Skeletal muscle satellite cell (primary cell): Measurements from ENCODE around the gene DCAF11.
A peak's percentile ranks its signal among the peaks of the same experiment; 100 is the strongest.
"Not testable (repeated sequence)": the region's sequence is repeated elsewhere in the genome, so short reads cannot be mapped to it uniquely, and the experiment has no call there.

Experiments
- H3K27me3 ChIP-seq: 2 replicates; pipeline ENCODE4 v1.7.0; 2013; ENCODE audit warnings: low read length; ENCODE audit not compliant: control insufficient read depth, insufficient read depth
- H3K36me3 ChIP-seq: 2 replicates; pipeline ENCODE4 v1.7.0; 2013; ENCODE audit warnings: mild to moderate bottlenecking, control low read depth, low read length; ENCODE audit not compliant: insufficient read depth
- H3K4me1 ChIP-seq: 2 replicates; pipeline ENCODE4 v1.7.0; 2013; ENCODE audit warnings: low read length; ENCODE audit not compliant: control insufficient read depth, insufficient read depth
- H3K4me2 ChIP-seq: 2 replicates; pipeline ENCODE4 v1.7.0; 2013; ENCODE audit warnings: mild to moderate bottlenecking, low read length
- H3K4me3 ChIP-seq: 2 replicates; pipeline ENCODE4 v1.7.0; 2013; ENCODE audit warnings: low read length
- H3K9ac ChIP-seq: 2 replicates; pipeline ENCODE4 v1.7.0; 2013; ENCODE audit warnings: mild to moderate bottlenecking, low read depth, low read length, moderate library complexity
- H3K9me3 ChIP-seq: replicated peaks from 2 replicates; pipeline ENCODE4 v1.7.0; 2013; ENCODE audit warnings: mild to moderate bottlenecking, control low read depth, low read length

Gene DCAF11

DNA sequence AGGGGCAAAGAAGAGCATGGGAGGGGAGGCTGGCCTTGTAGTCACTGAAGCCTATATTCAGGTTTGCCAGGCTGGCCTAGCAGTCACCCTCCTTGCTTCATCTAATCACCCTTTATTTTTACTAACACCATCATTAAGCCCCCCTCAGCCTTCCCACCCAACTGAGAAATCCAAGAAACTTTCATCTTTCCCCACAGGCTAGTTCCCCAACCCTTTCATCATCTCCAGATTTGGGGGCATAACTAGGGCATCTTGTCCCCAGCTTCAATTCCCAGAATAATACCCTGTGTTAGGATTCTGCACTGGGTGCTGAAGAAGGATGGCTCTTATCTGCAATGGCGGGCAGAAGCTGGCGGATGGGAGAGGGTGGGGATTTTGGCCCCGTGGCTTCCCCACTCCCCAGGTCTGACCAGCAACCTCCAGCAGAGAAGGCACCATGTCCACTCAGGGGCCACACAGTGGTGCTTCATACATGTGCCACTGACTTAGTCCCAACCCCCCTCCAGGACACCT, 13.5 kb upstream of the DCAF11 start:
- Histone ChIP-seq H3K4me3 (no peak overlapping the region), H3K4me1 (no peaks in the 10 kb centered on the region), H3K27me3 (no peaks in the 10 kb centered on the region), H3K36me3 (peaks cover 9% of the 10 kb centered on the region), H3K4me2 (no peak overlapping the region), H3K9me3 (no peaks in the 10 kb centered on the region), H3K9ac (no peak overlapping the region)

DNA sequence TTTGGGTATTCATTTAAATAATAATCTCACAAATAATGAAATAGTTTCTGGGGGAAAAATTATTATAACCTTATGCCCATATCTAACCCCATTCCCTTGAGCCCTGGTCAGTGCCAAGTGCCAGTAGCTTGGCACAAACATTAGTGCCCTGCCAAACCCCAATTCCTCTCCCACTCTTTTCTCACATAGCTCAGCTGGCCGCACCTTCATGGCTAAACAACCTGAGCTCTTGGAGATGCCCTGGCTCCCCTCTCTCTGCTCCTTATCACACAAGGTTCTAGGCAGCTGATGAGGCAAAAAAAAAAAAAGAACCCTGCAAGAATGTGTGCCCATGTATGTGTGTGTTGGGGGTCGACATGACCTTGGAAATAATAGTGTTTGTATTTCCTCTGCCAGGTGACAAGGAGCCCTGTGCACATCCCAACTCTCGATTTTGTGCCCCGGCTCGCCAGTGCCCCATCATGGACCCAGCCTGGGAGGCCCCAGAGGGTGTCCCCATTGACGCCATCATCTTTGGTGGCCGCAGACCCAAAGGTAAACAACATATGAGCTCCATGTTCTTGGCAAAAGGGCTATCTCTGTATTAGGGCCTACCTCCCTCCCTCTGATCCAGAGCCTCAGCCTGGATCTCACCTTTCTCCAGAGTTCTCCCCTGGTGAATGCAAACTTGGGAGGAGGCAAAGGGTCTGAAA, 12.1 kb upstream of the DCAF11 start:
- H3K36me3 ChIP-seq = peaks cover 9% of the 10 kb centered on the region
- peaks cover 4% of the 10 kb centered on the region for H3K4me1 ChIP-seq
- no peak overlapping the region for H3K4me3 ChIP-seq

GRCh38 chr14:24103451-24103850, 11.1 kb upstream of the DCAF11 start:
- Histone ChIP-seq H3K4me1 (peaks cover 4% of the 10 kb centered on the region), H3K9me3 (no peaks in the 10 kb centered on the region), H3K27me3 (no peaks in the 10 kb centered on the region), H3K36me3 (peaks cover 9% of the 10 kb centered on the region), H3K4me3 (no peak overlapping the region), H3K4me2 (no peak overlapping the region), H3K9ac (no peak overlapping the region)

More for the DNA sequence above, 12.1 kb upstream of the DCAF11 start:
- H3K27me3 ChIP-seq = no peaks in the 10 kb centered on the region
- no peak overlapping the region for H3K4me2 ChIP-seq
- no peak overlapping the region for H3K9ac ChIP-seq
- H3K9me3 ChIP-seq = no peaks in the 10 kb centered on the region

DNA sequence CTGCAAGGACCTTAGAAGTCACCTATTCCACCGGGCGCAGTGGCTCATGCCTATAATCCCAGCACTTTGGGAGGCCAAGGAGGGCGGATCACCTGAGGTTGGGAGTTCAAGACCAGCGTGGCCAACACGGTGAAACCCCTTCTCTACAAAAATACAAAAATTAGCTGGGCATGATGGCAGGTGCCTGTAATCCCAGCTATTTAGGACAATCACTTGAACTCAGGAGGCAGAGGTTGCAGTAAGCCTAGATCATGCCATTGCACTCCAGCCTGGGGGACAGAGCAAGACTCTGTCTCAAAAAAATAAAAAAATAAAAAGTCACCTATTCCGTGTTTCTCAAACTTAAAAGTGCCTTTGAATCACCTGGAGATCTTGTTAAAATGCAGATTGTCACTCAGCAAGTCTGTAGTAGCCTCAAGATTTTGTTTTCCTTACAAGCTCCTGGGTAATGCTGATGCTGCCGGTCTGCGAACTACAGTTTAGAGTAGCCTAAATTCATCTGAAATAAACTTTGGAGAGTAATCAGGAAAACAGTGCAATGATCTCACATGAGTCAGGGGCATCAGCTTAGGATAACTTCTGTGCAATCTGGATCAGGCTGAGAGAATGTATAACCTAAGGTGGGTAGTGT, 8.9 kb upstream of the DCAF11 start:
- H3K9ac ChIP-seq, H3K4me1 ChIP-seq, H3K4me2 ChIP-seq, H3K9me3 ChIP-seq, H3K27me3 ChIP-seq, H3K36me3 ChIP-seq, H3K4me3 ChIP-seq: not testable (repeated sequence)

DNA sequence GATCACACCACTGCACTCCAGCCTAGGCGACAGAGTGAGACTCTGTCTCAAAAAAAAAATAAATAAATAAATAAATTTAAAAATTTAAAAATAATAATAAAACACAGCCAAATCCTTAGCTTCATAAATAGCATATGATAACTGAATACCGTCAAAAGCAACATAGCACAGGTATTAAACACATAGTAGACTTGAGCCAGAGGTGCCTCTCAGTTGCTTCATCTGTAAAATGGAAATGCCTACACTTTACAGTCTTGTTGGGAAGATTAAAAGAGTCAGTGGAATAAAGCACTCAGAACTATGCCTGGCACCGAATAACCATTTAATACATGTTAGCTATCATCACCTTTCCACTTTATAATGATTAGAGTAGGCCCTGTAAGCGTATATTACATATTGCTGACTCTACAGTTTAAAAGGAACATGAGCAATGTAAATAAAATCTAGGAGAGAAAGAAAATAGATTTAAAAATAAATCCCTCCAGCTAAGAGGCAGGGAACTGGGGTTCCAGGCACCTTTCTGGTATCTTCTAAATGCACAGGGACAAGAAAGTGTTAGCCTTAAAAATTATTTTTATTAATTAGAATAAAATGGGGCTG, 7.8 kb upstream of the DCAF11 start:
- Histone ChIP-seq H3K36me3 (no peaks in the 10 kb centered on the region), H3K4me3 (no peak overlapping the region), H3K9me3 (no peaks in the 10 kb centered on the region), H3K9ac (no peak overlapping the region), H3K27me3 (no peaks in the 10 kb centered on the region), H3K4me1 (peaks cover 6% of the 10 kb centered on the region), H3K4me2 (no peak overlapping the region)

DNA sequence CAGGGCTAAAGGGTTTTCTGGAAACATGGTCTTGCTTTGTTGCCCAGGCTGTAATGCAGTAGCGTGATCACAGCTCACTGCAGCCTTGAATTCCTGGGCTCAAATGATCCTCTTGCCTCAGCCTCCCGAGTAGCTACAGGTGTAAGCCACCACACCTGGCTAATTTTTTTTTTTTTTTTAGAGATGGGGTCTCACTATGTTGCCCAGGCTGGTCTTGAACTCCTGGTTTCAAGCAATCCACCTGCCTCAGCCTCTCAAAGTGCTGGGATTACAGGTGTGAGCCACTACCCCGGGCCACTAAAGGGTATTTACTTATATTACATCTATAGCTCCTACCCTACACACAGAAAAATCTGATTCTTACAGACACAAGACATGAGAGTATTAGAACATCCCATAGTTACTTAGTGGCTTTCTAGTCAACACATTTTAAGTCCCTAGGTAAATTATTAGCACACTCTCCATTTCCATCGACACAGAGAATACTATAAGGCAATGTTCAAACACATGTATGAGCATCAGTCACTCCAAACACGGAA, 6.2 kb upstream of the DCAF11 start:
- Histone ChIP-seq H3K36me3 (no peaks in the 10 kb centered on the region), H3K4me2 (no peak overlapping the region), H3K9ac (no peak overlapping the region), H3K27me3 (no peaks in the 10 kb centered on the region), H3K4me3 (no peak overlapping the region), H3K9me3 (no peaks in the 10 kb centered on the region), H3K4me1 (peaks cover 8% of the 10 kb centered on the region)

- H3K27me3 ChIP-seq = no peaks in the 10 kb centered on the region
- no peak overlapping the region for H3K9ac ChIP-seq
- no peak overlapping the region for H3K4me2 ChIP-seq
- H3K36me3 ChIP-seq = no peaks in the 10 kb centered on the region
- H3K4me1 ChIP-seq = peaks cover 11% of the 10 kb centered on the region
- no peaks in the 10 kb centered on the region for H3K9me3 ChIP-seq
- H3K4me3 ChIP-seq = no peak overlapping the region
Measured at GRCh38 chr14:24110060-24110459, 4.5 kb upstream of the DCAF11 start.

DNA sequence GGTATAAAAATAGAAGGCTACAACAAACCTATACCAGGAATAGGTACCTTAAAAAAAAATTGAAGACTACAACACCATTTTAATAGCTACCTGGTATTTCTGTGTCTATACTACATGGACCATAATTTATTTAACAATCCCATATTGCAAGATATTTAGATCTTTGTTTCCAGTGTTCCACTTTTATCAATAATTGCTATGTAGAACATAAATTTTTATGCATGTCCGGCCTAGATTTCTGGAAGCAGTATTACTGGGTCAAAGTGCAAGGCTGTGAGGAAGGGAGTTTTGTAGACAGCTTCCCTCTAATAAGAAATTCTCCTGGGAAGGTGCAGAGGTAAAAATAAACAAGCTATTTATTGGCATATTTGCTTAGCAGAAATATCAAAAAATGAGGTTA, 4.1 kb upstream of the DCAF11 start:
- Histone ChIP-seq H3K4me1 (peaks cover 13% of the 10 kb centered on the region), H3K4me3 (no peak overlapping the region), H3K4me2 (no peak overlapping the region)

GRCh38 chr14:24113379-24113800, 1.2 kb upstream of the DCAF11 start:
- H3K27me3 ChIP-seq = no peaks in the 10 kb centered on the region
- no peaks in the 10 kb centered on the region for H3K36me3 ChIP-seq
- peak overlapping the region; percentile 93 for H3K4me2 ChIP-seq
- H3K9me3 ChIP-seq = no peaks in the 10 kb centered on the region
- H3K9ac ChIP-seq = peak overlapping the region; percentile 91
- H3K4me1 ChIP-seq = peaks cover 13% of the 10 kb centered on the region
- peak overlapping the region; percentile 76 for H3K4me3 ChIP-seq

More for the DNA sequence above, 4.1 kb upstream of the DCAF11 start:
- no peaks in the 10 kb centered on the region for H3K27me3 ChIP-seq
- H3K9me3 ChIP-seq = no peaks in the 10 kb centered on the region
- H3K9ac ChIP-seq = no peak overlapping the region
- H3K36me3 ChIP-seq = no peaks in the 10 kb centered on the region

GRCh38 chr14:24113801-24114531, 611 bp upstream of the DCAF11 start:
- Histone ChIP-seq H3K4me2 (peak overlapping the region; percentile 93), H3K4me3 (peak overlapping the region; percentile 76), H3K9ac (peak overlapping the region; percentile 91), H3K36me3 (peaks cover 5% of the 10 kb centered on the region), H3K27me3 (no peaks in the 10 kb centered on the region), H3K9me3 (no peaks in the 10 kb centered on the region), H3K4me1 (peaks cover 11% of the 10 kb centered on the region)
